Mucosa of rectum (tissue), 2 donors: Measurements from ENCODE around the gene ADAMTS3.
A peak's percentile ranks its signal among the peaks of the same experiment; 100 is the strongest.

ENCODE experiments used
- H3K27ac ChIP-seq, 2 donors: one replicate each; pipeline ENCODE4 v1.7.0; 2013; ENCODE audit warnings: inconsistent platforms in 2 of 2, low read depth in 2 of 2, low read length in 2 of 2
- H3K27me3 ChIP-seq, 2 donors: one replicate each; pipeline ENCODE4 v1.7.0; 2013; ENCODE audit warnings: low read length in 2 of 2; ENCODE audit not compliant: control insufficient read depth in 2 of 2, insufficient read depth in 2 of 2
- H3K36me3 ChIP-seq, 2 donors: one replicate each; pipeline ENCODE4 v1.7.0; 2013; ENCODE audit warnings: low read length in 2 of 2; ENCODE audit not compliant: control insufficient read depth in 2 of 2, insufficient read depth in 2 of 2
- H3K4me1 ChIP-seq, 2 donors: one replicate each; pipeline ENCODE4 v1.7.0; 2013; ENCODE audit warnings: low read length in 2 of 2, mild to moderate bottlenecking in 1 of 2; ENCODE audit not compliant: control insufficient read depth in 2 of 2, insufficient read depth in 2 of 2
- H3K4me3 ChIP-seq, 2 donors: one replicate each; pipeline ENCODE4 v1.7.0; 2013; ENCODE audit warnings: low read length in 2 of 2
- H3K9ac ChIP-seq, 2 donors: one replicate each; pipeline ENCODE4 v1.7.0; 2013; ENCODE audit warnings: low read length in 2 of 2, low read depth in 1 of 2, mild to moderate bottlenecking in 1 of 2
- H3K9me3 ChIP-seq, 2 donors: one replicate each; pipeline ENCODE4 v1.7.0; 2013; ENCODE audit warnings: low read length in 2 of 2; ENCODE audit not compliant: control insufficient read depth in 2 of 2
- donor health status: healthy.
- donor health status: Normal muscosa, but diverticular disease.

Gene ADAMTS3

DNA sequence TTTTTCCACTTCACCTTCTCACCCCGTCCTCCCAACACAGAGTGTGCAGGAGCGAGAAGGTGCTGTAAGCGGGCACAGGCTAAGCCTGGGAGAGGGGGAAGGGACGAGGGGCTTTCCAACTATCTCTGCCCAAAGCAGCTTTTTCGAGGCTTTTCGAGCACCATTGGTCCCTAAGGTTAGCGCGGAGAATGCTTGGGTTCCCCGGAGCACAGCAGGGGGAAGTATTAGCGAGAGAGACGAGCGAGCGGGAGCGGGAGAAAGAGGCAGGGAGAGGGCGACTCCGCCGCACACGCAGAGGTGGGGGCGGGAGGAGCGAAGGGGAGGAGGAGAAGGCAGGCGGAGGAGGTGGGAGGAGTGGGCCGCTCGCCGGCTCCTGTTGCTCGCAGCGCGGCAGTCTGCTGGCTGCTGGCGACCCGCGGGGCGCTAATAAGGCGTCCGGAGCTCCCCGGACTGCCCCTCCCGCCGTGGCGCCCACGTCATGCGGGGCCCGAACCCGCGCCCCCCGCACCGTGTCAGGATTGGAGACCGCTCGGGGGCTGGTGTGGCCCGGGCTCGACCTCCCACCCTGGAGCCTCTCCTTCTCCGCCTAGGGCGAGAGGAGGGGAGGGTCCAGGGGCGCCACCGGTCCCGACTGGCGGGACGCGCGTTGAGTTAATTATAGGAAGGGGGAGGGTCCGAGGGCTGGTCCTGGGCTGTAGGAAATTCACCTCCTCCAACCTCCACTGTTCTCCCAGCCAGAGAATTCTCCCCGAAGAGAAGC is at the start of gene ADAMTS3:
Gene ADAMTS3 (minus strand): TSS at position 263 of the 760 bp plus-strand sequence. CDS start 459 bp downstream, outside the sequence.
- Histone ChIP-seq H3K36me3 (no peaks in the 10 kb centered on the region), H3K27me3 (peaks cover 3 to 22% of the 10 kb centered on the region in 2 donors), H3K4me1 (peaks cover 2 to 3% of the 10 kb centered on the region in 2 donors), H3K4me3 (peak within 1 kb of the TSS; percentile 50 to 70), H3K27ac (peak within 1 kb of the TSS; percentile 21 to 43), H3K9ac (peak within 1 kb of the TSS; percentile 27 to 33), H3K9me3 (no peaks in the 10 kb centered on the region)

DNA sequence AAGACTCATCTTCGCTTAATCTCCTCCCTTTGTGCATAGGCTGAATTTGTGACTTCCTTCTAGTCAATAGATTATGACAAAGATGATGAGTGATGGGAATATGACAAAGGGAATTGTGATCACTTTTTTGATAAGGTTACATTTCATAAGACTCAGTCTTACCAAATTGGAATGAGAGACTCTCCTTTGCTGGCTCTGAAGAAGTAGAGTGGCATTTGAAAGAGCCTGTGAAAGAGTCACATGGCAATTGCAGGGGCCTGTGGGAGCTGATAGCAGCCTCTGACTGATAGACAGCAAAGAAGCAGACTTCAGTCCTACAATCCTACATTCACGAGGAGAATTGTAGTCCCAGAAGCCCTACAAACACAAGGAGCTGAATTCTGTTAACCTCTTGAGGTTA is 44.9 kb upstream of the ADAMTS3 start:
- H3K4me1 ChIP-seq: no peaks in the 10 kb centered on the region
- no peaks in the 10 kb centered on the region for H3K36me3 ChIP-seq
- H3K27me3 ChIP-seq: no peaks in the 10 kb centered on the region
- H3K9ac ChIP-seq: no peak overlapping the region
- no peak overlapping the region for H3K4me3 ChIP-seq
- H3K9me3 ChIP-seq: no peaks in the 10 kb centered on the region
- no peak overlapping the region for H3K27ac ChIP-seq

GRCh38 chr4:72606751-72607150 is 37.7 kb upstream of the ADAMTS3 start:
- Histone ChIP-seq H3K4me3 (no peak overlapping the region), H3K36me3 (no peaks in the 10 kb centered on the region), H3K4me1 (no peaks in the 10 kb centered on the region), H3K9ac (no peak overlapping the region), H3K27me3 (no peaks in the 10 kb centered on the region), H3K27ac (no peak overlapping the region), H3K9me3 (no peaks in the 10 kb centered on the region)

DNA sequence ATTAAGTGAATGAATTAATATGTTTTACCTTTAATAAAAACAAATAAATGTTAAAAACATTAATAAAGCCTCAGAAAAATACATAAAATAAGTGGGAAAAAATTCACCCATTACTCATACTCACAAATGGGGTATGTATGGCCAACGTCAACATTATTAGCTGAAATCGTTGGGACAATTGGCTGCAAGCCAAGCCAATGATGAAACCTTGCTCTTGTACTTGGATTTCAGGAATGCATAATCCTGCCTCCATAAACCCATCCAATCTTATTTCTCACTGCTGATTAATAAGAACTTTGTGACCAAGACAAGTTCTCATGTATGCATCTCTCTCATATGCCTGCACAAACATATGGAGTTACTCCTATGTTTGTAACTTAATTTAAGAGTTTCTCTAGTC is 35.3 kb upstream of the ADAMTS3 start:
- Histone ChIP-seq H3K27me3 (no peaks in the 10 kb centered on the region), H3K4me1 (no peaks in the 10 kb centered on the region), H3K9me3 (no peaks in the 10 kb centered on the region), H3K9ac (no peak overlapping the region), H3K27ac (no peak overlapping the region), H3K4me3 (no peak overlapping the region), H3K36me3 (no peaks in the 10 kb centered on the region)

DNA sequence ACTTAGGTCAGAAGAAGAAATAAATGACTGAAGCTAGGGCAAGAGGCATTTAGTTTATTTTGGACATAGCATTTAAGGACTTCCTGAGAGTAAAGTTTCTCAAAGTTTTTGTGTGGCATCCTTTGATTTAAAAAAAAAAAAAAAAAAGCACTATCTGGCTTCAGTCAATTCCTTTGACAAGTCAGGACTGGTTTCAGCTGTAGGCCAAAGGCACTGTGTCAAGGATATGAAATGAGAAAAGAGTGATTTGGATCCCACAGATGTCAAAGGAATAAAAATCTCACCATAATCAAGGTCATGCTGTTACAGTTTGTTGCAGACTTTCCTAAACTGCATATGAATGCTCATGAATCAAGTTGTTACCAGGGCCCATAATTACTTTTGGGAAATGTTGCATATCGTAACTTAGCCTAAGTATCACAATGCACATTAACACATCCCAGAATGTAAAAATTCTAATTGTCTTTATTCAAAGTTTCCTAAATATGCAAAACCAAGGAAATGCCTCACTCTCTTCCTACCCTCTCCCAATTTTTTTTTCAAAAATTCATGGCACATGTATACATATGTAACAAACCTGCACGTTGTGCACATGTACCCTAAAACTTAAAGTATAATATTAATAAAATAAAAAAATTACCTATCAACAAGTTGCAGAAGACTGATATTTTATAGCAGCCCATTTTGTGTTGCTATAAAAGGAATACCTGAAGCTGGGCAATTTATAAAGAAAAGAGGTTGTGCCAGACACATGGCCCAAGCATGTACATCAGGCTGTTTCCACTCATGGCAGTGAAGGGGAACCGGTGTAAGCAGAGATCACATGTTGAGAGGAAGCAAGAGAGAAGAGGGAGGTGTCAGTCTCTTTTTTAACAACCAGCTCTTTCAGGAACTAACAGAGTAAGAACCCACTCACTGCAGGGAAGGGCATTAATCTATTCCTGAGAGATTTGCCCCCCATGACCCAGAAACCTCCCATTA is 33.7 kb upstream of the ADAMTS3 start:
- H3K4me3 ChIP-seq: no peak overlapping the region
- no peaks in the 10 kb centered on the region for H3K27me3 ChIP-seq
- H3K4me1 ChIP-seq: no peaks in the 10 kb centered on the region
- no peak overlapping the region for H3K9ac ChIP-seq
- H3K36me3 ChIP-seq: no peaks in the 10 kb centered on the region
- H3K27ac ChIP-seq: no peak overlapping the region
- no peaks in the 10 kb centered on the region for H3K9me3 ChIP-seq

GRCh38 chr4:72591547-72592454 is 22.8 kb upstream of the ADAMTS3 start:
- Histone ChIP-seq H3K9ac (no peak overlapping the region), H3K4me3 (no peak overlapping the region), H3K27me3 (no peaks in the 10 kb centered on the region), H3K27ac (no peak overlapping the region), H3K4me1 (no peaks in the 10 kb centered on the region), H3K9me3 (no peaks in the 10 kb centered on the region), H3K36me3 (no peaks in the 10 kb centered on the region)

GRCh38 chr4:72587334-72587733 is 18.3 kb upstream of the ADAMTS3 start:
- H3K27me3 ChIP-seq: no peaks in the 10 kb centered on the region
- H3K9me3 ChIP-seq: no peaks in the 10 kb centered on the region
- H3K27ac ChIP-seq: no peak overlapping the region
- no peak overlapping the region for H3K9ac ChIP-seq
- H3K4me3 ChIP-seq: no peak overlapping the region
- H3K4me1 ChIP-seq: no peaks in the 10 kb centered on the region
- no peaks in the 10 kb centered on the region for H3K36me3 ChIP-seq

- Histone ChIP-seq H3K9ac (no peak overlapping the region), H3K27me3 (no peaks in the 10 kb centered on the region), H3K4me1 (no peaks in the 10 kb centered on the region), H3K4me3 (no peak overlapping the region), H3K36me3 (no peaks in the 10 kb centered on the region), H3K9me3 (no peaks in the 10 kb centered on the region), H3K27ac (no peak overlapping the region)
Observed at GRCh38 chr4:72582853-72583252, 13.8 kb upstream of the ADAMTS3 start.

GRCh38 chr4:72577211-72577610 is 8.2 kb upstream of the ADAMTS3 start:
- no peaks in the 10 kb centered on the region for H3K4me1 ChIP-seq
- no peak overlapping the region for H3K9ac ChIP-seq
- H3K4me3 ChIP-seq: no peak overlapping the region
- no peaks in the 10 kb centered on the region for H3K36me3 ChIP-seq
- H3K27me3 ChIP-seq: no peaks in the 10 kb centered on the region
- no peak overlapping the region for H3K27ac ChIP-seq
- no peaks in the 10 kb centered on the region for H3K9me3 ChIP-seq
